Tibial nerve (tissue), 4 donors: Measurements from ENCODE around the gene RXFP3.

ENCODE experiments used
- CTCF ChIP-seq, 5 experiments: fragments of 200-600 bp in 3 of 5; fragments of 450-650 bp in 2 of 5; sonication (generic) in 3 of 5; IDR thresholded peaks; one replicate each; pipeline ENCODE4 v1.5.1; 2016 to 2019; ENCODE audit warnings: antibody characterized with exemption in 5 of 5, mild to moderate bottlenecking in 3 of 5, moderate library complexity in 2 of 5
- EP300 ChIP-seq, 2 donors: sonication (generic); formaldehyde crosslinking; IDR thresholded peaks; one replicate each; pipeline ENCODE4 v1.6.1; 2017; ENCODE audit warnings: antibody characterized with exemption in 2 of 2, mild to moderate bottlenecking in 1 of 2
- POLR2A ChIP-seq, 2 donors: fragments of 450-650 bp; IDR thresholded peaks; one replicate each; pipeline ENCODE4 v1.6.1; 2017; ENCODE audit warnings: antibody characterized with exemption in 2 of 2, mild to moderate bottlenecking in 2 of 2, moderate library complexity in 2 of 2

- TF ChIP-seq CTCF (IDR thresholded peaks at IDR 0.05) (no peak), EP300 (IDR thresholded peaks at IDR 0.05) (no peak), POLR2A (IDR thresholded peaks at IDR 0.05) (no peak)
These were observed 45.4 kb downstream of the RXFP3 start for GRCh38 chr5:33981408-33982162.
